ENCODE data around the gene SLC6A11.

The SLC6A11 gene

GRCh38 chr3:10836676-10837075 is 20.6 kb downstream of the SLC6A11 start:
- no peaks in the 10 kb centered on the region for H3K4me1 ChIP-seq
- H3K36me3 ChIP-seq, result no peaks in the 10 kb centered on the region
- no peak overlapping the region for H3K4me3 ChIP-seq (ENCODE audit: low read depth, low read length)
- no peaks in the 10 kb centered on the region for H3K9me3 ChIP-seq
- H3K27me3 ChIP-seq, result no peaks in the 10 kb centered on the region
- TF ChIP-seq CTCF (IDR thresholded peaks at IDR 0.05; ENCODE audit: low read depth, low read length), result no peak
- DNase-seq, result no peak

GRCh38 chr3:10837849-10838248 is 21.8 kb downstream of the SLC6A11 start:
- H3K4me3 ChIP-seq (ENCODE audit: low read depth, low read length), result no peak overlapping the region

GRCh38 chr3:10839167-10839566 is 23.1 kb downstream of the SLC6A11 start:
- DNase-seq, result no peak
- H3K27me3 ChIP-seq, result no peaks in the 10 kb centered on the region
- no peak for TF ChIP-seq CTCF (IDR thresholded peaks at IDR 0.05; ENCODE audit: low read depth, low read length)
- no peaks in the 10 kb centered on the region for H3K9me3 ChIP-seq
- H3K4me3 ChIP-seq (ENCODE audit: low read depth, low read length), result no peak overlapping the region
- no peaks in the 10 kb centered on the region for H3K36me3 ChIP-seq
- H3K4me1 ChIP-seq, result no peaks in the 10 kb centered on the region

More at GRCh38 chr3:10837849-10838248, 21.8 kb downstream of the SLC6A11 start:
- DNase-seq, result no peak
- TF ChIP-seq CTCF (IDR thresholded peaks at IDR 0.05; ENCODE audit: low read depth, low read length), result no peak
- H3K36me3 ChIP-seq, result no peaks in the 10 kb centered on the region
- H3K4me1 ChIP-seq, result no peaks in the 10 kb centered on the region
- H3K27me3 ChIP-seq, result no peaks in the 10 kb centered on the region
- no peaks in the 10 kb centered on the region for H3K9me3 ChIP-seq

GRCh38 chr3:10841100-10841499 is 25.1 kb downstream of the SLC6A11 start:
- Histone ChIP-seq H3K27me3 (no peaks in the 10 kb centered on the region), H3K4me3 (ENCODE audit: low read depth, low read length) (no peak overlapping the region), H3K4me1 (no peaks in the 10 kb centered on the region), H3K36me3 (no peaks in the 10 kb centered on the region), H3K9me3 (no peaks in the 10 kb centered on the region)
- DNase-seq, result no peak
- TF ChIP-seq CTCF (IDR thresholded peaks at IDR 0.05; ENCODE audit: low read depth, low read length), result no peak

GRCh38 chr3:10843378-10843777 is 27.4 kb downstream of the SLC6A11 start:
- Histone ChIP-seq H3K36me3 (no peaks in the 10 kb centered on the region), H3K4me3 (ENCODE audit: low read depth, low read length) (no peak overlapping the region), H3K9me3 (no peaks in the 10 kb centered on the region), H3K4me1 (no peaks in the 10 kb centered on the region), H3K27me3 (no peaks in the 10 kb centered on the region)
- DNase-seq, result no peak
- TF ChIP-seq CTCF (IDR thresholded peaks at IDR 0.05; ENCODE audit: low read depth, low read length), result no peak

GRCh38 chr3:10845001-10845761 is 29.2 kb downstream of the SLC6A11 start:
- no peak for TF ChIP-seq CTCF (IDR thresholded peaks at IDR 0.05; ENCODE audit: low read depth, low read length)
- H3K9me3 ChIP-seq, result no peaks in the 10 kb centered on the region
- H3K4me3 ChIP-seq (ENCODE audit: low read depth, low read length), result no peak overlapping the region
- no peaks in the 10 kb centered on the region for H3K4me1 ChIP-seq
- no peak for DNase-seq
- no peaks in the 10 kb centered on the region for H3K36me3 ChIP-seq
- no peaks in the 10 kb centered on the region for H3K27me3 ChIP-seq

All from BE2C (cell line).